Osteocyte (in vitro differentiated cells): ENCODE data around the gene DKK3. TPM values are rescaled to one million over a fixed set of nuclear protein-coding genes. Genes with fewer than 3 reads are reported as not detected.
"Not testable (repeated sequence)": the region's sequence is repeated elsewhere in the genome, so short reads cannot be mapped to it uniquely, and the experiment has no call there.

Experiments
- DNase-seq: peaks from one replicate; pipeline ENCODE4 v3.0.0; 2021; ENCODE audit warnings: mixed read lengths; ENCODE audit not compliant: unreplicated experiment; ENCODE audit errors: extremely low spot score
- H3K27ac Mint-ChIP-seq: one replicate; pipeline ENCODE4 v1.8.0; 2021; ENCODE audit warnings: mild to moderate bottlenecking, mixed read lengths; ENCODE audit not compliant: unreplicated experiment
- H3K27me3 Mint-ChIP-seq: one replicate; pipeline ENCODE4 v1.8.0; 2021; ENCODE audit warnings: mixed read lengths; ENCODE audit not compliant: unreplicated experiment
- H3K36me3 Mint-ChIP-seq: one replicate; pipeline ENCODE4 v1.8.0; 2021; ENCODE audit warnings: mixed read lengths; ENCODE audit not compliant: unreplicated experiment
- H3K4me1 Mint-ChIP-seq: one replicate; pipeline ENCODE4 v1.8.0; 2021; ENCODE audit warnings: mixed read lengths; ENCODE audit not compliant: unreplicated experiment
- H3K4me3 Mint-ChIP-seq: one replicate; pipeline ENCODE4 v1.8.0; 2021; ENCODE audit warnings: mild to moderate bottlenecking, moderate library complexity, mixed read lengths; ENCODE audit not compliant: unreplicated experiment
- H3K9me3 Mint-ChIP-seq: one replicate; pipeline ENCODE4 v1.8.0; 2021; ENCODE audit warnings: mixed read lengths; ENCODE audit not compliant: unreplicated experiment
- CTCF ChIP-seq: fragments of 200-600 bp; sonication (generic); IDR thresholded peaks from 2 replicates; pipeline ENCODE4 v1.5.0; 2021; ENCODE audit warnings: antibody characterized with exemption, mild to moderate bottlenecking, moderate library complexity
- total RNA-seq: library from RNA; stranded (reverse); gene quantifications from 2 replicates; pipeline ENCODE4 v1.2.1, GENCODE V29; 2021

DKK3 gene
- total RNA-seq, 1 donor from 2014 or later = 548 TPM

- no peaks in the 10 kb centered on the region for H3K36me3 Mint-ChIP-seq
- no peaks in the 10 kb centered on the region for H3K27me3 Mint-ChIP-seq
- peak overlapping the region; percentile 88 for H3K27ac Mint-ChIP-seq
- DNase-seq = peak; percentile 6
- peaks cover 39% of the 10 kb centered on the region for H3K4me1 Mint-ChIP-seq
- TF ChIP-seq CTCF = no peak
- peaks cover 3% of the 10 kb centered on the region for H3K9me3 Mint-ChIP-seq
- H3K4me3 Mint-ChIP-seq = no peak overlapping the region
These were observed 33.8 kb upstream of the DKK3 start for GRCh38 chr11:12042215-12042676.

- peaks cover 36% of the 10 kb centered on the region for H3K4me1 Mint-ChIP-seq
- not testable (repeated sequence) for H3K9me3 Mint-ChIP-seq, H3K36me3 Mint-ChIP-seq, H3K4me3 Mint-ChIP-seq, H3K27me3 Mint-ChIP-seq, H3K27ac Mint-ChIP-seq
- DNase-seq = peak; percentile 36
These were observed 32.3 kb upstream of the DKK3 start for GRCh38 chr11:12040719-12041118.

GRCh38 chr11:12032968-12033367 lies 24.5 kb upstream of the DKK3 start:
- DNase-seq = no peak
- Mint-ChIP-seq H3K4me3 (no peak overlapping the region), H3K4me1 (peaks cover 19% of the 10 kb centered on the region), H3K36me3 (peaks cover 3% of the 10 kb centered on the region), H3K9me3 (no peaks in the 10 kb centered on the region), H3K27ac (no peak overlapping the region), H3K27me3 (no peaks in the 10 kb centered on the region)
- no peak for TF ChIP-seq CTCF

GRCh38 chr11:12031856-12032544 lies 23.6 kb upstream of the DKK3 start:
- no peak overlapping the region for H3K27ac Mint-ChIP-seq
- no peak for DNase-seq
- no peaks in the 10 kb centered on the region for H3K9me3 Mint-ChIP-seq
- no peaks in the 10 kb centered on the region for H3K27me3 Mint-ChIP-seq
- peaks cover 28% of the 10 kb centered on the region for H3K4me1 Mint-ChIP-seq
- H3K36me3 Mint-ChIP-seq = peaks cover under 1% of the 10 kb centered on the region
- no peak for TF ChIP-seq CTCF
- H3K4me3 Mint-ChIP-seq = no peak overlapping the region

GRCh38 chr11:12029738-12030363 lies 21.4 kb upstream of the DKK3 start:
- TF ChIP-seq CTCF = no peak
- no peak overlapping the region for H3K4me3 Mint-ChIP-seq
- H3K27me3 Mint-ChIP-seq = no peaks in the 10 kb centered on the region
- peak overlapping the region; percentile 24 for H3K27ac Mint-ChIP-seq
- no peak for DNase-seq
- H3K9me3 Mint-ChIP-seq = no peaks in the 10 kb centered on the region
- no peaks in the 10 kb centered on the region for H3K36me3 Mint-ChIP-seq
- peaks cover 34% of the 10 kb centered on the region for H3K4me1 Mint-ChIP-seq
